Measurements from ENCODE around the gene CLDN7. TPM values are rescaled to one million over a fixed set of nuclear protein-coding genes. Genes with fewer than 3 reads are reported as not detected.

Gene CLDN7
- total RNA-seq, 1 experiment from 2014 or later, result not detected

GRCh38 chr17:7289256-7290032 is 27.2 kb upstream of the CLDN7 start:
- no peak for DNase-seq (ENCODE audit: low spot score)

GRCh38 chr17:7285679-7286078 is 23.4 kb upstream of the CLDN7 start:
- DNase-seq (ENCODE audit: low spot score), result no peak

- no peak for DNase-seq (ENCODE audit: low spot score)
Measured at GRCh38 chr17:7284911-7285310, 22.6 kb upstream of the CLDN7 start.

- DNase-seq (ENCODE audit: low spot score), result no peak
Measured at GRCh38 chr17:7283471-7284216, 21.4 kb upstream of the CLDN7 start.

GRCh38 chr17:7282752-7283321 is 20.6 kb upstream of the CLDN7 start:
- DNase-seq (ENCODE audit: low spot score), result no peak

- no peak for DNase-seq (ENCODE audit: low spot score)
Measured at GRCh38 chr17:7281953-7282751, 19.9 kb upstream of the CLDN7 start.

GRCh38 chr17:7281074-7281952 is 19.0 kb upstream of the CLDN7 start, which contains the start of gene SLC2A4:
SLC2A4 (plus strand) TSS chr17:7281718; CDS start chr17:7281935, 217 bp downstream.
- peak; percentile 73 for DNase-seq (ENCODE audit: low spot score)

GRCh38 chr17:7280519-7281073 is 18.3 kb upstream of the CLDN7 start:
- peak; percentile 64 for DNase-seq (ENCODE audit: low spot score)

- no peak for DNase-seq (ENCODE audit: low spot score)
Measured at GRCh38 chr17:7279448-7279847, 17.2 kb upstream of the CLDN7 start.

- DNase-seq (ENCODE audit: low spot score), result no peak
Measured at GRCh38 chr17:7266784-7267183, 4.5 kb upstream of the CLDN7 start.

- no peak for DNase-seq (ENCODE audit: low spot score)
Measured at GRCh38 chr17:7263801-7264078, 1.5 kb upstream of the CLDN7 start.

GRCh38 chr17:7262935-7263800 is 890 bp upstream of the CLDN7 start:
- DNase-seq (ENCODE audit: low spot score), result no peak

GRCh38 chr17:7261379-7262191 is 693 bp downstream of the CLDN7 start:
- no peak for DNase-seq (ENCODE audit: low spot score)

GRCh38 chr17:7260651-7261378 is 1.5 kb downstream of the CLDN7 start:
- DNase-seq (ENCODE audit: low spot score), result no peak

- DNase-seq (ENCODE audit: low spot score), result no peak
Measured at GRCh38 chr17:7260151-7260550, 2.1 kb downstream of the CLDN7 start.

GRCh38 chr17:7259555-7259889 is 2.8 kb downstream of the CLDN7 start:
- no peak for DNase-seq (ENCODE audit: low spot score)

- peak; percentile 23 for DNase-seq (ENCODE audit: low spot score)
Measured at GRCh38 chr17:7258731-7259554, 3.3 kb downstream of the CLDN7 start.

Data from H4 (cell line).